Lower leg skin (tissue), 3 donors: Measurements from ENCODE around the gene MMP24.

Experiments used
- POLR2A ChIP-seq, 2 donors: fragments of 450-650 bp; IDR thresholded peaks; one replicate each; pipeline ENCODE4 v1.6.1; 2016 to 2017; ENCODE audit warnings: antibody characterized with exemption in 2 of 2, mild to moderate bottlenecking in 1 of 2, moderate library complexity in 1 of 2
- TF ChIP-seq, protein P1 (sequence below), 3 donors: fragments of 450-650 bp; IDR thresholded peaks; one replicate each; pipeline ENCODE4 v1.5.1; 2016; ENCODE audit warnings: antibody characterized with exemption in 3 of 3, mild to moderate bottlenecking in 3 of 3, moderate library complexity in 2 of 3

DNA sequence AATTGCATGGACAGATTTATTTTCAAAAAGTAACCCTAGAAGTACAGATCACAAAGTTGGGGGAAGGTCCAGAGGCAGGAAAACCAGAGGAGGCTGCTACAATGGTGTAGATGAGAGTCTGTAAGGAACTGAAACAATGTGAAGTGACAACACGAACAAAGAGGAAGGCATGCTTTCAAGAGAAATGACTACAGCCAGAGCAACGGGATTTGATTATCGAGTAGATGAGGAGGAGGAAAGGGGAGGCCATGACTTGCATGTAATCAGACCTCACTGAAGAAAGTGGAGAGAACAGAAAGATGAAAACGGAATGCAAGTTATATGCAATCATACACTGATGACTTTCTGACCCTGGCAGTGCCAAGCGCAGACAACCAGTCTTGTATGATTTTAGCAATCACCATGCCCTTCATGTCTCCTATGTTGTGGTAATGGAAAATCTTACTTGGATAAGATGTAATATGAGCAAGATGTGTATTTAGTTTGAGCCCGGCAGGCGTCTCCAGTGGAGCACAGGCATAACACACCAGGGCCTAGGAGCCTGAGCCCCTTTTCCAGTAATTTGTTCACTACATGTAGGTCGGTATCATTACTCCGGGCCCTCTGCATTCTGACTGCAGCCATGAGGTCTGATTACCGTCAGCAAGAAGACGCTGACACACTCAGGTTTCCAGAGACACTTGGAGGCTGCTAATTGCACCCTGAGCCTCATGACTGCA, 99.7 kb downstream of the MMP24 start:
- TF ChIP-seq, protein P1, sequence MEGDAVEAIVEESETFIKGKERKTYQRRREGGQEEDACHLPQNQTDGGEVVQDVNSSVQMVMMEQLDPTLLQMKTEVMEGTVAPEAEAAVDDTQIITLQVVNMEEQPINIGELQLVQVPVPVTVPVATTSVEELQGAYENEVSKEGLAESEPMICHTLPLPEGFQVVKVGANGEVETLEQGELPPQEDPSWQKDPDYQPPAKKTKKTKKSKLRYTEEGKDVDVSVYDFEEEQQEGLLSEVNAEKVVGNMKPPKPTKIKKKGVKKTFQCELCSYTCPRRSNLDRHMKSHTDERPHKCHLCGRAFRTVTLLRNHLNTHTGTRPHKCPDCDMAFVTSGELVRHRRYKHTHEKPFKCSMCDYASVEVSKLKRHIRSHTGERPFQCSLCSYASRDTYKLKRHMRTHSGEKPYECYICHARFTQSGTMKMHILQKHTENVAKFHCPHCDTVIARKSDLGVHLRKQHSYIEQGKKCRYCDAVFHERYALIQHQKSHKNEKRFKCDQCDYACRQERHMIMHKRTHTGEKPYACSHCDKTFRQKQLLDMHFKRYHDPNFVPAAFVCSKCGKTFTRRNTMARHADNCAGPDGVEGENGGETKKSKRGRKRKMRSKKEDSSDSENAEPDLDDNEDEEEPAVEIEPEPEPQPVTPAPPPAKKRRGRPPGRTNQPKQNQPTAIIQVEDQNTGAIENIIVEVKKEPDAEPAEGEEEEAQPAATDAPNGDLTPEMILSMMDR (IDR thresholded peaks at IDR 0.05) = no peak
- no peak for TF ChIP-seq POLR2A (IDR thresholded peaks at IDR 0.05)
